GM12874 (cell line): ENCODE data around the gene TP53.

Source experiments
- TF ChIP-seq, protein P1 (sequence below): IDR thresholded peaks from 2 replicates; pipeline ENCODE4 v1.5.1; 2011; ENCODE audit warnings: low read depth, mild to moderate bottlenecking, control low read depth, low read length, moderate library complexity; ENCODE audit not compliant: insufficient read depth

The TP53 gene

DNA sequence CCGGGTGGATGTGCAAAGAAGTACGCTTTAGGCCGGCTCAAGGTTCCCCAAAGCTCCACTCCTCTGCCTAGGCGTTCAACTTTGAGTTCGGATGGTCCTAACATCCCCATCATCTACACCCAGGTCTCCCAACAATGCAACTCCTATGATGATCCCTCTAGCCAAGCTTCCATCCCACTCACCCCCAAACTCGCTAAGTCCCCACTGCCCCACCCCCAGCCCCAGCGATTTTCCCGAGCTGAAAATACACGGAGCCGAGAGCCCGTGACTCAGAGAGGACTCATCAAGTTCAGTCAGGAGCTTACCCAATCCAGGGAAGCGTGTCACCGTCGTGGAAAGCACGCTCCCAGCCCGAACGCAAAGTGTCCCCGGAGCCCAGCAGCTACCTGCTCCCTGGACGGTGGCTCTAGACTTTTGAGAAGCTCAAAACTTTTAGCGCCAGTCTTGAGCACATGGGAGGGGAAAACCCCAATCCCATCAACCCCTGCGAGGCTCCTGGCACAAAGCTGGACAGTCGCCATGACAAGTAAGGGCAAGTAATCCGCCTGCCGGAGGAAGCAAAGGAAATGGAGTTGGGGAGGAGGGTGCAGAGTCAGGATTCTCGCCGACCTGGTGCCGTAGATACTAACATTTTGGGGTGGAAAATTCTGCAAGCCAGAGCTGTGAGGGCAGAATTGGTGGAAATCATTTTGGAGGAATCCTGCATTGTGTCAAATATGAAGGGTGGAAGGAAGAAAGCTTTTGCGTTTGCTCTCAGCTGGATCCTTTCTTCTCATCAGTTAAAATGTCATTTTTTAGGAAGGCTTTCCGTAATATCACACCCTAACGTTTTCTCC is at the start of gene TP53:
Gene TP53, minus strand, starts transcription at position 419 of the 836 bp plus-strand sequence. CDS start 10,896 bp downstream, outside the sequence.
- TF ChIP-seq, protein P1, sequence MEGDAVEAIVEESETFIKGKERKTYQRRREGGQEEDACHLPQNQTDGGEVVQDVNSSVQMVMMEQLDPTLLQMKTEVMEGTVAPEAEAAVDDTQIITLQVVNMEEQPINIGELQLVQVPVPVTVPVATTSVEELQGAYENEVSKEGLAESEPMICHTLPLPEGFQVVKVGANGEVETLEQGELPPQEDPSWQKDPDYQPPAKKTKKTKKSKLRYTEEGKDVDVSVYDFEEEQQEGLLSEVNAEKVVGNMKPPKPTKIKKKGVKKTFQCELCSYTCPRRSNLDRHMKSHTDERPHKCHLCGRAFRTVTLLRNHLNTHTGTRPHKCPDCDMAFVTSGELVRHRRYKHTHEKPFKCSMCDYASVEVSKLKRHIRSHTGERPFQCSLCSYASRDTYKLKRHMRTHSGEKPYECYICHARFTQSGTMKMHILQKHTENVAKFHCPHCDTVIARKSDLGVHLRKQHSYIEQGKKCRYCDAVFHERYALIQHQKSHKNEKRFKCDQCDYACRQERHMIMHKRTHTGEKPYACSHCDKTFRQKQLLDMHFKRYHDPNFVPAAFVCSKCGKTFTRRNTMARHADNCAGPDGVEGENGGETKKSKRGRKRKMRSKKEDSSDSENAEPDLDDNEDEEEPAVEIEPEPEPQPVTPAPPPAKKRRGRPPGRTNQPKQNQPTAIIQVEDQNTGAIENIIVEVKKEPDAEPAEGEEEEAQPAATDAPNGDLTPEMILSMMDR, result no peak

DNA sequence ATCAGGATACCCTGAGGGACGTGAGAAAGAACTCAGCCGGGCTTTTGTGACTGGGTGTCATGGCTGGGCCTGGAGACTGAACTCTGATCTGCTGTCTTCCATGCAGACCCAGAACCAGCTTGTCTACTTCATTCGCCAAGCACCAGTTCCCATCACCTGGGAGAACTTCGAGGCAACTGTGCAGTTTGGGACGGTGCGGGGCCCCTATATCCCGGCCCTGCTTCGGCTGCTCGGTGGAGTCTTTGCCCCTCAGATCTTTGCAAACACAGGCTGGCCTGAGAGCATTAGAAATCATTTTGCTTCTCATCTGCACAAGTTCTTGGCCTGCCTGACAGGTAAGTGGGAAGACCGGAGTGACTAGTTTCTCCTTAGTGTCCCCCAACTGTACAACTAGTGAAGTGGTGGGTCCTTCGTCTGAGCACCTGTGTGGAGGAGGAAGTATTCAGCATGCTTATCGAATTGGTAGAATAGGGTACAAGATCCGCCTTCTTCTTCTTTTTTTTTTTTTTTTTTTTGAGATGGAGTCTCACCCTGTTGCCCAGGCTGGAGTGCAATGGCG is 45.8 kb upstream of the TP53 start:
- TF ChIP-seq, protein P1, result no peak

DNA sequence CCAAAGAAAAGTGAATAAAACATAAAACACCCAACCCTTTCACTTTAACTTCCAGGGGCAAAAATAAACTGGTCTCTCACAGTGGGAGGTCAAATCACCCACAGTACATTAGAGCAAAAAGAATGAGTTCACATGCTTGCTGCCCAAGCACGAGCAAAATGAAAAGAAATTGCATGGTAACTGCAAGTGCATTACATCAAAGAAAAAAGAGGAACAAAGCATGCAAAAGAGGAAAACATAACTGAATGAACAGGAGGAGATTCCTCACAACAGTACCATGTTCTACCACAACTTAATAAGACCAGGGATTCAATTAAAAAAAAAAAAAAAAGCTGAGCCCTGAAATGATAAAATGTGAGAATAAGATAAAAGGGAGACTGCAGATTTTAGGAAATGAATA is 42.5 kb upstream of the TP53 start:
- TF ChIP-seq, protein P1, result no peak

DNA sequence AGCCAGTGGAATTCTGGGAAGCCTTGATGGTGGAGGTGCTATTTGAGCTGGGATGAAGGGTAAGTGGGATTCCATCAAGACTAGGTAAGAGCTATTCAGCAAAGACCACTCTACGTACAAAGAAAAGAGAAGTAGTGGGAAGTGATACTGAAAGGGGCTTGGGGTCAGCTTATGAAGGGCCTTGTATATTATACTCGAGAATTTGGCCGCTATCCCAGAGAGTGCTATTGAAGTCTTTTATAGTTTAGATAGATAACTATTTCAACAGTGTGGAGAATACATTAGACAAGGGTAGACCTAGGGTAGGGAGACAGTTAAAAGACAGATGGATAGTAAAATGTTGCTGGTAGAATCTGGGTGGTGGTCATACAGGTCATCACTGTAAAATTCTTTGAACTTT is 40.6 kb upstream of the TP53 start:
- TF ChIP-seq, protein P1, result no peak

DNA sequence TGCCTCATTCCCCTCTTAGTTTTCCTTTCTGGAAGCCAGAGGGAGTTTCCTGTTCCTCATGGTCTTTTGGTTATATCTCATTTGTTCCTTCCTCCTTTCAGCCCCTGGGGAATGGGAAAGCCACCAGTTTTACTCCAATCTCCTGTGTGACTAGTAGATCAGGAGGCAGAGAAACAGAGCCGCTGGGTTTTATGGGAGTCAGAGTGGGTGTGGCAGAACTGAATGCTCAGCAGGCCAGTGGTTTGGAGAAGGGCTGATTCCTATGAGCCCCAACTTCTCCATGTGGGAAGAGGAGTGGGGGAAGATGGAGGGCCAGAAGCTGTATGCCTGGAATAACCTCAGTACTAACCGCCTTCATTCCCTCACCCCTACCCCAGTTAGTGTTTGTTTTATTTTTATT is 34.3 kb upstream of the TP53 start:
- TF ChIP-seq, protein P1, result no peak

DNA sequence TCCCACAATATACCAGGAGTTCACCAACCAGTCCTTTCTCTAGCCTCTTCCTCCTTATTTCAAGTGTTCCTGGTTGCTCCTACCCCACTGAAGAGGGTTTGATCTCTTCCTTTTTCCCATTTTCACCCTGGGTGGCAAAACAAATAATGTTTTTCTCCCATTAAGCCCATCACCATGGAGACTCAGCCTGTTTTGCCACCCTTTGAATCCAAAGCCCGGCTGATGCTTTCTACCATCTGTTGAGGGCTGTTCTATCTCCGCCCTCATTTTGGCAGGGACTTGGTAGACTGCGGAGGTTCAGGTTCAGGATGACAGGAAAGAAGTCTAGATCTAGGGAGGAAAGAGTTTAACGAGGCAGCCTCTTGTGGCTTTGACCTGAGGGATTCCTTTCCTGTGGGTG is 32.8 kb upstream of the TP53 start:
- TF ChIP-seq, protein P1, result no peak

DNA sequence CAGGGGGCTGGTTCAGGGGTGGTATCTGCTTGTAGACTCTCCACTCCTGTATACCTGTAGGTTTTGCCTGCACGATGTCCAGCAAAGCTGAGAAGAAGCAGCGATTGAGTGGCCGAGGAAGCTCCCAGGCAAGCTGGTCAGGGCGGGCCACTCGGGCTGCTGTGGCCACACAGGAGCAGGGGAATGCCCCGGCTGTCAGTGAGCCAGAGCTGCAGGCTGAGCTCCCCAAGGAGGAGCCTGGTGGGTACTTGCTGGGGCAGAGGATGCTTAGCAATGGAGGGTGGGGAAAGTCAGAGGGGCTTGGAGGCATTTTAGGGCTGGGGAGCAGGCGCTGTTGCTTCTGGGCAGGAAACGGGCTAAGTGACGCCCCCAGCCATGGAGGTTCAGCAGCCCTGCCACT is 32.4 kb upstream of the TP53 start:
- TF ChIP-seq, protein P1, result no peak
